ENCODE results near the gene HDLBP.
"Not testable (repeated sequence)": the region's sequence is repeated elsewhere in the genome, so short reads cannot be mapped to it uniquely, and the experiment has no call there.

HDLBP gene

DNA sequence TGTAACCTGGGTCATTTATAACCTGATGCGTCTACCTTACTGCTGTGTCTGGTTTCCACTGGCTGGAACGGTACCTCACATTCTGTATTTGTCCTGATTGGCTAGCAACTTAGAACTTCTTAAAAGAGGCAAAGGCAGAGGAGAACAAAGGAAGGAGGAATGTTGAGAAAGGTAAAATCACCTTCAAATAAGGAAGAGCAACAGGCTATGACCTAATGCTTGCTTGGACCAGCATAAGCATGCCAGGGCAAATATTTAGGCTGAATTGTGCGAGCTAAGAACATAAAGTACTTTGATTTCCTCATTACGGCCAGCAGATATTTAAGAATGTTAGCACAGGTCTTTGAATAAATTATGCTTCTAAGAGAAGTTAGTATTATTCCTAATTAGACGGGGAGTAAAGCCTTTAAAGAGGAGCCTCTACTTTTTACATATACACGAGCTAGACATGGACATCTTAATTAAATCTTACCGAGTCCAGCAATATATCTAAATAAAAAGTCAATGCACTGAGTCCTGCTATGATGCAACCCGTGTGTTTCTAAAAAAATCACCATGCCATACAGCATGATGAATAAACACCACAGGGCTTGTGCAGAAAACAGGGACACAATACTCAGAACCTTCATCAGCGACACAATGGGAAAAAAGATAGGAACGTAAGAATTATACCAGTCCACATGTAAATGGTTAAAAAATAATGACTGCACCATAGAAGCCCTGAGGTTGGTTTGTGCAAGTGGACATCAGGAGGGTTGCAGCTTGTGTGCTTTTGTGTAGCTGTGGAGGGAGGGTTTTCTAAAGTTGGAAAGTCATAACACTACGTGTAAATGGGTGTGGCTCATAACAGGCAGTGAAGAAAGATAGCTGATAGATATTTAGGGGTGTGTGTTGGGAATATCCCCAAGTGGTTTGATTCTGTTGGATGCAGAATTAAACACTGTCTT, 14.5 kb upstream of the HDLBP start:
- DNase-seq = no peak

DNA sequence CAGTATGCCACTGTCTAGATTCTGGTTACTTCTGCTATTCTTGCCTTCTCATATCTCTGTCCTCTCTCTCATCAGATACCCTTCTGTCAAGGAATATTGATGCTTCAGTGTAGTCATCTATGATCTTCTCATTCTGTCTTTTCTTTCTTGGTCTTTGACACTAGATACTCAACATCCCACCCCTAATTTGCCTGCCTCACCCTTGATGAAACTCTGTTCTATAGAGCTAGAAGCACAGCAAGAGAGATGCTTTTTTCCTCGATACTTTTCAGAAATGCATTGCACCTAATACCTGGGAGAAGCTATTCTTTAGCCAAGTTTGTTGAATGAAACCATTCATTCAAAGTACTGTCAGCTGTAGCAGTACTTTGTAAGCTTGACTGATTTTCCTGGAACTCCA, 9.8 kb upstream of the HDLBP start:
- no peak for DNase-seq

DNA sequence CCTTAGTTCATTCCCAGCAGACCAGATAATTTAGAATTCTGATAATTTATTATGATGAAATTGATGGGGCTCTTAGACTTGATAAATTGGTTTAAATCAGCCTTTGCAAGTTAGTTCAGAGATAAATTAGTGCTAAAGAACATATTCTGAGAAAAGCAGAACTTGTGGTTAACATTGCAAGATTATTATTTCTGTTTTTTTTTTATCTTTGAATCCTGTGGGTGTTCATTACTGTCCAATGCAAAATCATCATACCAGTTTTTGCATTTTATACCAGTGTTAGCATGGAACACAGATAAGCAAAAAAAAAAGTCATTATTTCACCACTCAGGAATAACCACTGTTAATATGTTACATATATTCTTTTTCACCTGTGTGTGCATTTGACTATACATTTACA, 9.3 kb upstream of the HDLBP start:
- no peak for DNase-seq

DNA sequence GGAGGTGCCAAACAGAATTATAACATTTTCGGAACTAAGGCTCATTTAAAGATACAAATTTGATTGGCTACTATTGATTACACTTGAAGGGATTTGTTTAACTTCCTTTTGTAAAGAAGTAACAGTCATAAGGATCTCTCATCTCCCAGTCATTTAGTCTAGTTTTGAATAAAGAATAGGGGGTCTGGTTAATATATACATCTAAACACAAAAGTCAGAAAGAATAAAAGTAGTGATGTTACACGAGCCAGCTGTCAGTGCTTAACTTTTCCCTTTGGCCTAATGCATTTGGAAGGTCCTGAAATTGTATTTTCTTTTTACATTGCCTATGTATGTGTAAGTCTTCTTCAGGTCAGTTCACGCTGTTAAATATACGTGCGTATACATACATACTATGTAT, 8.3 kb upstream of the HDLBP start:
- no peak for DNase-seq

DNA sequence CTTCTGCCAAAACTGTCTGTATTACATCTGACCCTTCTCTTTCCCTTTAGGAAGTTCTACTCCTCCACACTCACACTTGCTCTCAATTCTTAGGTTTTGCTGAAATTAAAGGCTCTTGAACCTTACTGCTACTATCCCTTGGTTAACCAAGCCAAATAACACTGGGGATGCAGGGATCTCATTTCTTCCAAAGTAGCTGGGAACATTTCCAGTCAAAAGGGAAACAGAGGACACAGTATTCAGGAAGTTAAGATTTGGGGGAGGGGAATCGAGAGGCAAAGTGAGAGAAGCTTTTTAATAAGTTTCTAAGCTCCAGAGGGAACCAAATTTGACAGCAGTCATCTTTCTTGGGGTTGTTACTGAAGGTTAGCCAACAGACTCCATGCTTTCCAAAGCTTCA, 6.4 kb upstream of the HDLBP start:
- DNase-seq = no peak

DNA sequence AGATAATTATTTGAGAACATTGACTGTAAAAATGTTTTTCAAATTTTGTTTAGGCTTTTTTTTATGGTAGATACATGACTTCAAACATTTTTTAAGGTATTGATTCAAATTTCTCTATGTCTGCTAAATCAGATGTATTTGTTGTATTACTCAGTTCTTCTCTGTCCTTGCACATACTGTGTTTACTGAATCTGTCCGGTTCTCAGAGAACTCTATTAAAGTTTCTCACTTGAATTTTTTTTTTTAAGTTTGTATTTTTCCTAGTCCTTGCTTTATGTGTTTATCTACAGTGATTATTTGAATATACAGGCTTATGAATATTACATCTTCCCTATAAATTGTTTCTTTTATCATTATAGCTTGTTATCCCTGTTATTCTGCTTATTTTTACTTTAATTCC, 5.6 kb upstream of the HDLBP start:
- no peak for DNase-seq

DNA sequence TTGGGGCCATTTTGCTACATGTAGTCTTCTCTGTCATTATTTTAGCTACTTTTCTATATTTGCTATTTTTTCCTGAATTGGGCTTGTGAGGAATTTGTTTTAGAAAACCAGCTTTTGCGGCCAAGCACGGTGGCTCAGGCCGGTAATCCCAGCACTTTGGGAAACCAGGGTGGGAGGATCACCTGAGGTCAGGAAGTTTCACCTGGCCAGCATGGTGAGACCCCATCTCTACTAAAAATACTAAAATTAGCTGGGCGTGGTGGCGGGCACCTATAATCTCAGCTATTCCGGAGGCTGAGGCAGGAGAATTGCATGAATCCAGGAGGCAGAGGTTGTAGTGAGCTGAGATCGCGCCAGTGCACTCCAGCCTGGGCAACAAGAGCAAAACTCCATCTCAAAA, 4.9 kb upstream of the HDLBP start:
- no peak for DNase-seq

DNA sequence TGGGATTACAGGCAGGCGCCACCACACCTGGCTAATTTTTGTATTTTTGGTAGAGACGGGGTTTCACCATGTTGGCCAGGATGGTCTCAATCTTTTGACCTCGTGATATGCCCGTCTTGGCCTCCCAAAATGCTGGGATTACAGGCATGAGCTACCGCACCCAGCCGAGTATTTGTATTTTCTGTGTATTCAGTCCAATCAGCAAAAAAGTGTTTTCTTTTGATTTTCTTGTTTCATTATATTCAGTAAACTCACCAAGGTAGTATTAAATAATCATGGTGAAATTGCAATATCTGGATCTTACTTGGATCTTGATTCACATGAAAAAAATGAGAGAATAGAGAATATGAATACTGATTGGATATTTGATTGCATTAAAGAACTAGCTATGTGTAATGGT, 3.4 kb upstream of the HDLBP start:
- DNase-seq = not testable (repeated sequence)

DNA sequence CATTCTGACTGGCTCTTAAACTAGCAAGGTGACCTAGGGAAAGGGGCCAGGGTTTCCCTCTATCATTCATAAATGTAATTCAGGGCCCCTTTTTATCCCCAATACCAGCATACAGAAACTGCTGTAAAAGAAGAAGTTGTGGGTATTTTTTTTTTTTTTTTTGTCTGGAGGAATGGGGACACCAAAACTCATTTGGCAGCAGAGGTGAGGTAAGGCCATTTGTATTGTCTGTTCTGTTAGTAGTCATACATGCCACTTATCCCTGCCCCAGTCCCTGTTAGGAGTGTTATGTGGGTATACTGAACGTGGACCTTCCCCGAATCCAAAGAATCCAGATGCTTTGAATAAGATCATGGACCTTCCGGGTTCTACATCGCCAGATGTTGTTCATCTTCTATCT, 1.9 kb upstream of the HDLBP start:
- no peak for DNase-seq

DNA sequence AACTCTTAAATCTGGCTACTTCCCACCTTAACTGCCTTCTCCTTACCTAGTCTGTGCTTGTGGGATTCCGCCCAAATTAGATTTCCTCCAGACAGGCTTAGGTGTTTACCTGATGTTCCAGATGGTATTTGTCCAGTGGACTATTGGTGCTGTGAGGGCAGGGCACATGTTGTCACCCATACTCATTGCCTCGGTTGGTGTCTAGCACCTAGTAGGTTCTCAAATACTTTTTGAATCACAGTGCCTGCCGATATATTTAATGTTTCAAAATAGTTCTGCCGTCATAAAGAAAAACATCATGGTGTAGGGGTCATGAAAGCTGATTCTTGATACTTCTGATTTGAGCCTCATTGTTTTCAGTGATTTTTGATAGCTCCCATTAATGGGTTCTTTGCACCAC, 1.4 kb upstream of the HDLBP start:
- no peak for DNase-seq

DNA sequence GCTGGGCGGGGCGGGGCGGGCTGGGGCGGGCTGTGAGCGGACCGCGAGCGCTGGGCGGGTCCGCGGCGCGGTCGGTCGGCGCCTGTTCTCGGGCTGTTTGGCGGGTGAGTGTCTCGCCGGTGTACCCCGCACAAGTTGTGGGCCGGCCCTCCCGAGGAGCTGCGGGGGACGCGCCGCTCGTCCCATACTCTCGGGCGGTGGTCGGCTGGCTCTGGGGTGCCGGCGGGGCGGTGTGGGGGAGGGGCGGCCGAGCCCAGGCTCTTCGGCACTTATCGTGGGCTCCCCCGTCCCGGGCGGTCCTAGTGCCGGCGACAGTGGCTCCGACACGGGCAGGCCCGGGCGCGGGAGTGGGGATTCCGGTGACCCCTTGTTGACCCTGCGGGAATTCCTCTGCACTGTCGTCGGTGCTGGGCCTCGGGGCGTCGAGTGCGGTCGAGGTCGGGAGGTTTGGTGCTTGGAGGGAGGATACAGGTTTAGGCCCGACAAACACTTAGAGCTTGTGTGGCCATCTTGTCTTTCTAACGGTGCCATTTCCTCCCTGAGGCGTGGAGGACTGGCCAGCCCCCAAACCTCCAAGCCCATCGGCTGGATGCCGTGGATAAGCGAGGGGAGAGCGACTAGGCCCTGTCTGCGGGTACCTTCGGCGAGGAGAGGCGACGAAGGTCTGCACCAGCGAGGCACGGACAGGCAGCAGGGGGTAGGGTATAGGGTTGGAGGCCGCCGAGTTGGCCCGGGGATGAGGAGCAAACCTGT, 583 bp upstream of the HDLBP start, which contains the start of gene SEPTIN2:
Gene SEPTIN2 (plus strand): TSS at position 47 of the 753 bp plus-strand sequence. CDS start 8,308 bp downstream, outside the sequence.
- peak in 1 of 2 experiments; percentile 48 for DNase-seq

DNA sequence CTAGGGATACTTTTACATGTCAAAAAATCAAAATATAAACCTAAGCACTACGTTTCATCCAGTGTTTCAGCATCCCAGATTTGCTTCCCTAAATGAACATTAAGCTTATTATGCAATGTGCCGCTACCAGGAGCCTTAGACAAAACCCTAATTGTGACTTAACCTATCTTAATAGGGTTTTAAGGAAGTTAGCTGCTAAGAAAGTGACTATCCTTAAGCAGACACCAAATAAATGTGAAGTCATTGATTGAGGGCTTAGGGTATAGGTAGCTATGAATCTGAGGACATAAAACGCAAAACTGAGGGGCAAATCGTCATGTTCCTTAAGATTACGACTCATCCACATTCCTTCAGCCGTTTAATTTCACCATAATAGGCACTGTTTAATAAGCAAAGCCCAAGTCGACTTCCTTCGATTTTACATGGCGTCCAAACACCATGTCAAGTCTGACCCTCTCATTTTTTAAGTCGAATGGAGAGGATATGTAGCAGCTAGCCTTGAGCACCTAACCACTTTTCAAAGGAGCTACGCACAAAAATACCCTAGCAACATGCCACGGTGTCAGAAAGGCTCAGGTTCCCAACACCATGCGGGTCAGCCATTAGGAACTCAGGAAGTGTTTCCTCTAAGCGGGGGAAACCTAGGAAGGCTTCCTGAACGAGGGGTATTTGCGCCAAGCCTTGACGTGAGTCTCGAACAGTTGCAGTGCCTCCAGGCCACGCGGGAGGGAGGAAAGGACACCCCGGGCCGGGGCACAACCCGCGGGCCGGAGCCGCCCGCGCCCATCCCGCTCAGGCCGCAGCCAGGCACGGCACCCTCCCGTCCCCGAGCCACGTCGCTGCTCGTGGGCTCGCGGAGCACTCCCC, 1.0 kb downstream of the HDLBP start:
- no peak for DNase-seq

DNA sequence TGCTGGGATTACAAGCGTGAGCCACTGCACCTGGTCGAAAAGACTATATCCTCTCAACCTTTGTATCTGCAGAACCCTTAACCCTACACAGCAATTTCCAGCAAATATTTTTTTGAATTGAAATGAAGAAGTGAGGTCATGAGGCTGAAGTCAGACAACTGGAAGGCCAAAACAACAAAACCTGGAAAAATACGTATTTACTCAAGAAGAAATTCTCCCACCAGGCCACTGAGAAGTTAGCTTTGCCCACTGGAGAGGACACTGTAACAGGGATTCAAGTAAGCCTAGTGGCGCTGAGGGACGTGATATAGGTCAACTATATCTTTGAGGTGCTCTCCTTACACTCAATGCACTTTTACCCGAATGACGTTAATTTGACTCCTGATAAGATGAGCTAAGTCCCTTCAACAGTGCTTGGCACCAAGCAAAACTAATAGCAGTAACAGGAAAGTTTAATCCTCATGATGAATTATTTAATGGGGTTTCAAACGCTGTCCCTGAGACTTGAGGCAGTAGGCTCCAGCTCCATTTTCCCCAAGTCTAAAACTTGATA, 1.9 kb downstream of the HDLBP start:
- DNase-seq = no peak

DNA sequence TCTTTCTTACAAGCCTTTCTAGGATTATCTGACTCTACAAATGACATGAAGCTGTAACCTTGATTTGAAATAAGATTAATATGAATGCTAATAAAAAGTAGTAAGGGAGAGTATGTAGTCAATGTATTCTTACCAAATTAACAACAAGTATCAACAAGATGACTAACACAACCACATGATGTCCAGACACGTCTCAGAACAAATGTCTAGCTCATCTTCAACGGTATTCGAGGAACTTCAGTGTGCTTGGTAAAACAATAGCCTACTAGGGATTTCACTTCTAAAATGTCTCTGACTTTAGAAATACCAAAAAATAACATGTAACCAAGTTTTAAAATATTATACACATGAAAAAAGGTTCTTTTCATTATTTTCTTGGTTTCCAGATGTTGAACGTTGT, 3.4 kb downstream of the HDLBP start:
- no peak for DNase-seq

DNA sequence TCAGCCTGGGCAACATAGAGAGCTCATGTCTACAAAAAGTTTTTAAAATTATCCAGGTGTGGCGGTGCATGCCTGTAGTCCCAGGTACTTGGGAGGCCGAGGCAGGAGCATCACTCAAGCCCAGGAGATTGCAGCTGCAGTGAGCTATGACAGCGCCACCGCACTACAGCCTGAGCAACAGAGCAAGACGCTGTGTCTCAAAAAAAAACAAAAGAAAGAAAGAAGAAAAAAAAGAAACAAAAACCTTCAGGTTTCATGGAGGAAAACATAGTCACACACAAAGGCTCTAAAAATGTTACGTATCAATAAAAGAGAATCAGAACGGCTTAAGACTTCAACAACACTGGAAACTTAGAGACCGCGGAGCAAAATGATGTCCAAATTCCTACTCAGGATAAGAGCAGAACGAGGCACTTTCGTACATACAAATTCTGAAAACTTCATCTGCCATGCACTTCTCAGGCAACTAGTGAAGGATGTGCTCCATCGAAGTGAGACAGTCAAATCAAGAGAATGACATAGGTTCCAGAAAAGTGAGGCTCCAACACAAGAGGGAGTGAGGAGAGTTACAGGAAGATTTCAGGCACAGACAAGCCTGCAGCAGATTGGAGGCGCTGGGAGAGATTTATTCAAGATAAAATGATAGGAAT, 4.4 kb downstream of the HDLBP start:
- DNase-seq = no peak

DNA sequence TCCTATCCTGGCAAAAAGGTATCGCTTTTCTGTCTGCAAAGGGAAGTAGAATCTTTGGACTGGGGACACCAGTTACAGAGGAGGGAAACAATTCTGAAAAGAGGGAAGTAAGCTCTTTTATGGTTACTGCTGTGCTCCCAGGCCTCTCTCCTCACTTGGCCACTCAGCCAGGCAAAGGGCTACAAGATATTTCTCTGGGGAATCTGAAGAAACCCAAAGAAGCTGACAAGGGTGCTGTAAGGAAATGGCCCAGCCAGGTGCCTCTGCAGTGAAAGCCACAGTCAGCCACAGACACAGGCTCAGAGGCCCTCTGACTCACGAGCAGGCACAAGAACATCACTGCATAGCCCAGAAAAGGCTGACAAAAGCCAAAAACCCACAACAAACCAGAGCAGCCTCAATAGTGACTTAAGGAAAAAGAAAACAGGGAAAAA, 5.8 kb downstream of the HDLBP start:
- no peak for DNase-seq

DNA sequence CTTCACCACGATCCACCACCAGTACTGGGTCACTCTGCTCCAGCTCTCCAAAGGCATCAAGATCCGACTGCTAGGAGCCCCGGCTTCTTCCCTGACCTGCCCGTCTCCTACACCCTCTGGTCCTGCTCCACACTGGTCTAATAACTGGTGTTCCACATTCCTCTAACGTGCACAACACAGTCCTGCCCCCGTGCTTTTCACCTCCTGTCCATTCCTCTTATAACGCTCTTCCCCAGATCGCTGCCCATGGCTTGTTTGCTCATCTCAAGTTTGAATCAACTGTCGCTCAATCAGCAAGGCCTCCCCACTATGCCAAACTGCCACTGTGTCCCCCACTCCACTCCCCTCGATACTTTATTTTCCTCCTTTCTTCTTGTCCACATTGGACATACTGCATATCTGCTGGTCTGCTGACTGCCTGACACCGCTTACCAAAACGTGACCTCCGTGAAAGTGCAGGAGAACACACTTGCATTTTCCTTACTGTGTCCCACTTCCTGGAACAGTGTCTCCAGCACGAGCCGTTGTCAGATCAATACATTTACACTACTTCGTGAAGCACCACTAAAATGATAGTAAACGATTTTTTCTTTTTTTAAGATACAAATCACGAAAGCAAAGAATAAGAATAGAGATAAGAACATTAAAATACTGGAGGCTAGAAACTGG, 6.5 kb downstream of the HDLBP start:
- DNase-seq = no peak

DNA sequence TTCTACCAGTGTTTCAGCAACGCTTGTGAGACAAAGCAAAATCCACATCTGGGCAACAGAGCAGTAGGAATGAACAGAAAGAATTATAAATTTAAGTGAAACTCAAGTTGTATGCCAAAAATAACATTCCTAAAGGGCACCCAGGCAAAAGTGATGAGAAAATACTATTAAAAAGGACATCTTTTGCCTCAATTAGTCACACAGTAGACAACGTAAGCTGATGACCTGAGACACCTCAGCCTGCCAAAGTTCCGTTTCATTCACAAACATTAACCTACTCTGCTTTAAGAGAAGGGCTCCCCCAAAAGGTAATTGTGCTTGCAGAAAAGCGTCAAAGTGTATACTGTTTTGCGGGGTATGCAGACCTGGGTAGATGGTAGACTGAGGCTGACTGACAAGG, 7.2 kb downstream of the HDLBP start:
- no peak for DNase-seq

DNA sequence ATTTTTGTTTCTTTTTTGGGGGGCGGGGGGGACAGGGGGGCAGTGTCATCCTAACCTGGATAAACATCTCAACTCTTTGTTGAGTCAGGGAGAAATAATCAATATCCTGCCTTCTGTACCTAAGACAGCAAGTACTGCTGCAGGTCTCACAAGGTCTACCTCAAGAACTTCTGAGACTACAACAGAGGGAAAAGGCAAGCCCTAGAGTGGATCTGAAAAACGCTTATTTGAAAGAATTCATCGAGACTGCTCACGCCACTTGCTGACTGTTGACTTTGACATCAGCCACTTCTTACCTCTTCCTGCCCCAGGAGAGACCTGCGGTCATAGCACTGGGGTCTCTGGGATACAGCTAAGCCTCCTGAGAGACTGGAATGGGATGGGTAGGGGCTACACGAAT, 8.4 kb downstream of the HDLBP start:
- DNase-seq = no peak

DNA sequence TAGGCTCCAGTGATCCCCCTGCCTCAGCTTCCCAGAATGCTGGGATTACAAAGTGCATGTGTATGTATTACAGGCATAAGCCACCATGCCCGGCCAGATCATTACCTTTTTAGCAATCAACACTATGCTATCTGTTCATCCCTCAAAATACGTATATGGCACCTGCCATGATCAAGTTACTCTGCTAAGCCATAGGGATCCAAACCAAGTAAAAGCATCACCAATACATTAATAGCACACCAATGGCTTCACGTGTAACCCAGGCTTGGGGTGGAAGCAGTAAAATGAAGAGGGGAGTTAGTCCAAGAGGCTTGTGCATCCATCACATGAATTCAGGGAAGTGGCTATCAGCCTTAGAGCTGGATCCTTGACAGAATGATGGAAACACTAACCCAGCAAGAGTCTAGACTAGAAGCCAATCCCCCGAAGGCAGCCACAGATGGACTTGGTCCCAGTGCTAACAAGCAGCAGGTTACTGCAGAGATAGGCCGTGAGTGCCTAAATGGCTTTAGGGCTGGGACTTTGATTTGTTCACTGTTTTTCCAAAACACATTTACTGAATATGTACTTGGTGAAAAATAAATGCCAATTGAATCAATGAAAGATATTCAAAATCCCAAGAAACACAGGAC, 11.3 kb downstream of the HDLBP start:
- DNase-seq = no peak

Data from NCI-H187 (cell line).